SW 1271 (cell line): ENCODE measurements around the gene THY1.

ENCODE experiments used
- DNase-seq, 2 experiments: peaks; one replicate each; lab custom pipeline; 2025; lab: John Stamatoyannopoulos, UW

Gene THY1

GRCh38 chr11:119369132-119369925 is 53.6 kb downstream of the THY1 start:
- no peak for DNase-seq

- DNase-seq, result no peak
Observed at GRCh38 chr11:119368121-119369034, 54.6 kb downstream of the THY1 start.

GRCh38 chr11:119367661-119368120 is 55.3 kb downstream of the THY1 start:
- no peak for DNase-seq
